IPS-18c (cell line): ENCODE data around the gene RASGRF1.
"Not testable (repeated sequence)": the region's sequence is repeated elsewhere in the genome, so short reads cannot be mapped to it uniquely, and the experiment has no call there.

Source experiments
- H3K4me3 ChIP-seq: 2 replicates; pipeline ENCODE4 v1.7.0; 2013; ENCODE audit warnings: low read depth, mild to moderate bottlenecking, low read length, moderate library complexity; ENCODE audit not compliant: insufficient read depth
- H3K9me3 ChIP-seq: one replicate; pipeline ENCODE4 v1.6.1; 2013; ENCODE audit warnings: mild to moderate bottlenecking, low read length, moderate library complexity; ENCODE audit not compliant: control insufficient read depth, insufficient read depth

Gene RASGRF1

DNA sequence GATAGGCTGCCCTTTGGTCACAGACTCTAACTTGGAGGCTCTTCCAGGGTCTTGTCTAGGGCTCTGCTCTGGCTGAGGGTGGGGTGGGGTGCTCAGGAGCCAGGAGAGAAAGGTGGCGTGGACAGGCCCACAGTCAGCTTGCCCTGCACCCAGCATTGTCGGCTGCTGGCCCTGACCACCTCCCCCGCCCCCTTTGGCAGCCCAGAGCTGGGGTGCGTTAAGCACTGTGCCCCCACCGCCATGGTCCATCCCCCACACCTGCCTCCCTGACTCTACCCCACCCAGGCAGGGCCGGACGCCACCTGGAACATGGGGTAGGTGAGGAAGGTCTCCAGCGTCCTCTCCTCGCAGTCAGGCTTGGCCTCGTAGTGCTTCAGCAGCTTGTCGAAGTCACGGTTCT lies 58.8 kb downstream of the RASGRF1 start:
- H3K9me3 ChIP-seq = peaks cover 3% of the 10 kb centered on the region

DNA sequence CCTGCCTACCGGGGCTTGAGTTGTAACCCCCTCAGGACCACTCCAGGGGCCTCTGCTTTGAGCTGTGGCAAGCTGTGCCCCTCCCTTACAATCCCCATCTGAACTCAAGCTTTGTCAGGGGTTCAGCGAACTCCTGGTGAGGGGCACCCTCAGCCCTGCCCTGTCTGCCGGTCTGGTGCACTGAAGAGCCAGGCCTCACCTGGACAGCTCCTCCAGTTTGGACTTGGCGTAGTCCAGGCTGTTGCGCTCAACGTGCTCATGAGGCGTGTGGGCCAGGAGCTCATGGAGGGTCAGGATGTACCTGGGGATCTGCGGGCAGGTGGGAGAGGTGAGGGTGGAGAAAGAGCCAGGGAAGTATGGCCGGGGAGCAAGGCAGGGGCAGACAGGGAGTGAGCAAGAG lies 59.4 kb downstream of the RASGRF1 start:
- H3K4me3 ChIP-seq = no peak overlapping the region
- peaks cover 3% of the 10 kb centered on the region for H3K9me3 ChIP-seq

More for the DNA sequence above, 58.8 kb downstream of the RASGRF1 start:
- H3K4me3 ChIP-seq = no peak overlapping the region

GRCh38 chr15:79030470-79030869 lies 60.1 kb downstream of the RASGRF1 start:
- H3K4me3 ChIP-seq = no peak overlapping the region
- H3K9me3 ChIP-seq = peaks cover 3% of the 10 kb centered on the region

GRCh38 chr15:79028411-79028964 lies 62.1 kb downstream of the RASGRF1 start:
- Histone ChIP-seq H3K9me3 (peaks cover 2% of the 10 kb centered on the region), H3K4me3 (no peak overlapping the region)

- H3K9me3 ChIP-seq = peaks cover 2% of the 10 kb centered on the region
- H3K4me3 ChIP-seq = no peak overlapping the region
Measured at GRCh38 chr15:79027532-79028410, 62.8 kb downstream of the RASGRF1 start.

DNA sequence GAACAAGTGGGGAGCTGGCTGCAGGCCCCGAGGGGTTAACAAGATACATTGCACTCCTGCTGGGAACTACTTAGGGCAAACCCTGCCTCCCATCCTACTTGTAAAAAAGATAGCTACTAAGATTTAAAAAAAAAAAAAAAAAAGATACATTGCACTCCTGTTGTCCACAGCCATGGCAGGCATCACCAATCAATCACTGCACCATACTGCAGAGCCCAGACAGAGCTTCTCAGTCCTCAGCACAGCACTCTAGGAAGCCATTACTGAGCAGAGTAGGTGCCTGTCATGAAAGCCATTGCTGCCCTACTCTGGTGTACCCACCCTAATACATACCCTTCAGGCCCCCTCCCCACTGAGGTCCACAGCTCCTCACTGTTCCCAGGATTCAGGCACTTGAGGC lies 64.8 kb downstream of the RASGRF1 start:
- Histone ChIP-seq H3K9me3 (peaks cover 2% of the 10 kb centered on the region), H3K4me3 (no peak overlapping the region)

DNA sequence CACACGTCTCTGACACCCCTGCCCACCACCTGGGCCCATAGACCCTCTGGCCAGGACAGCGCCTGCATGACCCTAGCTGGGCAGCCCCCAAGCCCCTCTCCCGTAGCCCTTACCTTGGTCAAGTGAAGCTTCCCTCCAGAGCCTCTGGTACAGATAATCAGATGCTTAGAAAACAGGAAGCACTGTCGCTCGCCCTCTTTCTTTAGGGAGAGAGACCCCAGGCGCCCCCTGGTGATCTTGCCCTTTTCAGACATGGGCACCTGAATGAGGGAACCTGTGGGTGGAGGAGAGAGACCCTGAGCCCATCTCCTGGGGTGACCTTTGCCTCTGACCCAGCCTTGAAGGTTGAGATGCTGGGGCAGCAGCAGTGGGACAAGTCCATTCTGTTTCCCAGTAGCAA lies 65.4 kb downstream of the RASGRF1 start:
- Histone ChIP-seq H3K9me3 (peaks cover 2% of the 10 kb centered on the region), H3K4me3 (no peak overlapping the region)

DNA sequence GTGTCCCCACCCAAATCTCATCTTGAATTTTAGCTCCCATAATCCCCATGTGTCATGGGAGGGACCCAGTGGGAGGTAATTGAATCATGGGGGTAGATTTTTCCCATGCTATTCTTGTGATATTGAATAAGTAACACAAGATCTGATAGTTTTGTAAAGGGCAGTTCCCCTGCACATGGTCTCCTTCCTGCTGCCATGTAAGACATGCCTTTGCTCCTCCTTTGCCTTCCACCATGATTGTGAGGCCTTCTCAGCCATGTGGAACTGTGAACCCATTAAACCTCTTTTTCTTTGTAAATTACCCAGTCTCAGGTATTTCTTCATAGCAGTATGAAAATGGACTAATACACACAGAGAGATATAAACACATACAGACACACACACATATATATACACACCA lies 66.1 kb downstream of the RASGRF1 start:
- H3K4me3 ChIP-seq, H3K9me3 ChIP-seq: not testable (repeated sequence)

DNA sequence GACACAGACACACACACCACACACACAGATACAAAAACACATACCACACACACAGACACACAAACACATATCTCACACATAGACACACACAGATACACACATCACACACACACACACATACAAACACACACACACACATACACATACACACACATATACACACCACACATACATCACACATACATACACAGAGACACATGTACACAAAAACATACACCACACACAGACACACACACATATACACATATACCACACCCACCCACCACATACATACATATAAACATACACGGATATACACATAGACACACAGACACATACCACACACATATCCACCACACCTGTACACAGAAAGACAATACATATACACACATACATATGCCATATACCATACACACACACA lies 66.7 kb downstream of the RASGRF1 start:
- H3K9me3 ChIP-seq = peaks cover 2% of the 10 kb centered on the region
- no peak overlapping the region for H3K4me3 ChIP-seq

GRCh38 chr15:79023546-79023890 lies 67.1 kb downstream of the RASGRF1 start:
- no peak overlapping the region for H3K4me3 ChIP-seq
- H3K9me3 ChIP-seq = peaks cover 2% of the 10 kb centered on the region

- H3K4me3 ChIP-seq = no peak overlapping the region
- no peaks in the 10 kb centered on the region for H3K9me3 ChIP-seq
Measured at GRCh38 chr15:79018960-79019359, 71.6 kb downstream of the RASGRF1 start.

GRCh38 chr15:79017953-79018352 lies 72.6 kb downstream of the RASGRF1 start:
- H3K4me3 ChIP-seq = no peak overlapping the region
- no peaks in the 10 kb centered on the region for H3K9me3 ChIP-seq

DNA sequence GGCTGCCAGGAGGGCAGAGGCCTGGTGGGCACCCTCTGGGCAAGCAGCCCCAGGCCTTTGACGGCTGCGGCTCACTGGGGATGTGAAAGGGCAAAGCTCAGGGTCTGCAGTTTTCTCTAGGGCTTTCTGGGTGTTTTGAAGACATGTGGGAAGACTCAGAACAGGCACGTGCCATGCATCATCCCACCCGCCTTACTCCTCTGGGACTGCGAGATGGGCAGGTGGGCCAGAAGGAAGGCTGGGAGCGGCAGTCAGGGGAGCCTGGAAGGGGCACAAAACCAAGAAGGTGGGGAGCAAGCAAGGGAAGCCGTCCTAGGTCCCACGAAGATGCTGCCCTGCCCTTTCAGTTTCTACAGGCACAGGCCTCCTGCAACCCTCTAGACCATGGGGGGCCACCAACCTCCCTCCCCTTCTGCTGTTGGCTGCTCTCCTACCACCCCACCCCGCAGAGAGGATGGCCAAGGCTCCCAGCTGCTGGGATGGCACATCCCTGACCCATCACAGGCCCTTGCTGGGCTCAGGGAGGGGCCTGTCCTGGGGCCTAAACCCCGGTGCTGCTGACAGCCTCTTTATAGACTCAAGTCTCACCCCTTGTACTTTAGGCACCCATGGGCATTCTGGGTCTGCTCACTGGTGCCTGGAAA lies 73.9 kb downstream of the RASGRF1 start:
- Histone ChIP-seq H3K4me3 (no peak overlapping the region), H3K9me3 (no peaks in the 10 kb centered on the region)

GRCh38 chr15:79015416-79015815 lies 75.2 kb downstream of the RASGRF1 start:
- no peak overlapping the region for H3K4me3 ChIP-seq
- no peaks in the 10 kb centered on the region for H3K9me3 ChIP-seq

DNA sequence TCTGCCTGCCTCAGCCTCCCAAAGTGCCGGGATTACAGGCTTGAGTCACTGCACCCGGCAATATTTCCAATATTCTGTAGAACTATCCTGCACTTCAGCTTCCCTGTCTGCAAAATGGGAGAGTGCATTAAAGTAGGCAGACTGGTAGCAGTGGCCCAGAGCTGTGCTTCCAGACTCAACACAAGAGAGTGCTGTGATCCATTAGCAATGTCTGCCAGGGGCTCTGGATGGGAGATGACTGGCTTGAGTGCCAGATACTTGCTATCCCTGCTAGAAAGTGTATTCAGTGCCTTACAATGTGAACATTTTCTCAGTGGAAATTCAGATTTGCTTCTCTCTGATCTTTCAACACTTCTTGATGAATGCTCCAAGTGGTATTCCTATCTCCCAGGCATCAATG lies 80.3 kb downstream of the RASGRF1 start:
- Histone ChIP-seq H3K4me3 (no peak overlapping the region), H3K9me3 (no peaks in the 10 kb centered on the region)

DNA sequence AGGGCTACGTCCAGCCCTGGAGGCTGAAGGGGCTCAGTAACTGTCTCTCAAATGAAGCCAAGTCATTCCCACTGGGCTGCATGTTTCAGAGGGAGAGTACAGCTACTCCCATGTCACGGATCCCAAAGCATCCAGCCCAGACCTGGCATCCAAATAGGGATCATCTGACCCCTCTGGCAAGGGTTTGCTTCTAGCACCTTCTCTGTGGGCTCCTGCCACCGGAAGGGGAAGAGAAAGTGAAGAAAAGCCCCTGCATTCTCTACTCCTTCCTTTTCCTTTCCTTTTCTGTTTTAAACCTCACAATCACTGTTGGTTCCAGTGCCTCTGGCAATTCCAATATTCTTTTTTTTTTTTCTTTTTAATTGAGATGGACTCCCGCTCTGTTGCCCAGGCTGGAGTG lies 81.2 kb downstream of the RASGRF1 start:
- no peaks in the 10 kb centered on the region for H3K9me3 ChIP-seq
- H3K4me3 ChIP-seq = no peak overlapping the region

- Histone ChIP-seq H3K4me3 (no peak overlapping the region), H3K9me3 (no peaks in the 10 kb centered on the region)
Measured at GRCh38 chr15:79008659-79009058, 81.9 kb downstream of the RASGRF1 start.

GRCh38 chr15:79007066-79007465 lies 83.5 kb downstream of the RASGRF1 start:
- Histone ChIP-seq H3K4me3 (no peak overlapping the region), H3K9me3 (no peaks in the 10 kb centered on the region)
